ENCODE results near the gene CERS1. TPM values are rescaled to one million over a fixed set of nuclear protein-coding genes. Genes with fewer than 3 reads are reported as not detected.

CERS1 gene
- polyA plus RNA-seq, 2 of the 4 experiments (the other 2 are of a cell fraction) = 1.7 to 3.4 TPM

DNA sequence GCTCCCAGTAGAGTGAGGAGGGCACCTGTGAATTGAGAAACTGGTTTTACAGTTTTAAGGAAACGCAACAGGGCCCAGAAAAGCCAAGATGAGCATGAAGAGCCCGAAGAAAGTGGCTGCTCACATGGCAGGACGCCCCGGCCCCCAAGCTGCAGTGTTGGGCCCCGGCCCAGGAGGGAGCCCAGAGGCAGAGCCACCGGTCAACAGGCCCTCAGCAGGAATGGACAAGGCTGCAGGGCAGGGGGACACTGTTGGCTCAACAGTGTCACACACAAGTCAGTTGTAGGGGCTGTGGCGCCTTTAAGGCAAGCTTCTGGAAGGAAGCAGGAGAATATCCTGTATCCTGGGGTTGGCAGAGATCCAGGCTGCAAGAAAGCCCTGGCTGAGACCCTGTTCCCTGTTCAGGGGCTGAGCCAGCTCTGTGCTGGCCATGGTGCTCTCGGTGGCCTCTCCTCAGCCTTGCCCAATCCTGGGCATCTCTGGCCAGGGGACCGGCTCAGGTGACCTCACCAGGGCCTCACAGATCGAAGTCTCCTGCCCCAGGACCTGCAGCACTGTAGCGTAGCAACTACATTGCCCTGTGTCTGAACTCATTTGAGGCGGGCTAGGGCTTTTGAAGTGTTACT lies 36.2 kb downstream of the CERS1 start:
- Histone ChIP-seq H3K4me3 (no peak overlapping the region), H3K27ac (no peak overlapping the region), H3K4me1 (no peaks in the 10 kb centered on the region), H3K4me2 (no peak overlapping the region), H3K9me3 (no peaks in the 10 kb centered on the region)
- TF ChIP-seq NR3C1 (IDR thresholded peaks at IDR 0.05) (no peak), FOXS1 (CRISPR knock-in tag; IDR thresholded peaks at IDR 0.05) (no peak), ZC3H11A (IDR thresholded peaks at IDR 0.05) (no peak), TFCP2L1 (CRISPR knock-in tag; IDR thresholded peaks at IDR 0.05) (no peak), HMGXB4 (CRISPR knock-in tag; IDR thresholded peaks at IDR 0.05; ENCODE audit: borderline replicate concordance) (no peak), RFX5 (IDR thresholded peaks at IDR 0.05) (no peak), EHMT2 (IDR thresholded peaks at IDR 0.05; ENCODE audit: low read depth) (no peak)
- TF ChIP-seq, protein P1, sequence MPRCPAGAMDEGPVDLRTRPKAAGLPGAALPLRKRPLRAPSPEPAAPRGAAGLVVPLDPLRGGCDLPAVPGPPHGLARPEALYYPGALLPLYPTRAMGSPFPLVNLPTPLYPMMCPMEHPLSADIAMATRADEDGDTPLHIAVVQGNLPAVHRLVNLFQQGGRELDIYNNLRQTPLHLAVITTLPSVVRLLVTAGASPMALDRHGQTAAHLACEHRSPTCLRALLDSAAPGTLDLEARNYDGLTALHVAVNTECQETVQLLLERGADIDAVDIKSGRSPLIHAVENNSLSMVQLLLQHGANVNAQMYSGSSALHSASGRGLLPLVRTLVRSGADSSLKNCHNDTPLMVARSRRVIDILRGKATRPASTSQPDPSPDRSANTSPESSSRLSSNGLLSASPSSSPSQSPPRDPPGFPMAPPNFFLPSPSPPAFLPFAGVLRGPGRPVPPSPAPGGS (IDR thresholded peaks at IDR 0.05) = no peak
- TF ChIP-seq, protein P2, sequence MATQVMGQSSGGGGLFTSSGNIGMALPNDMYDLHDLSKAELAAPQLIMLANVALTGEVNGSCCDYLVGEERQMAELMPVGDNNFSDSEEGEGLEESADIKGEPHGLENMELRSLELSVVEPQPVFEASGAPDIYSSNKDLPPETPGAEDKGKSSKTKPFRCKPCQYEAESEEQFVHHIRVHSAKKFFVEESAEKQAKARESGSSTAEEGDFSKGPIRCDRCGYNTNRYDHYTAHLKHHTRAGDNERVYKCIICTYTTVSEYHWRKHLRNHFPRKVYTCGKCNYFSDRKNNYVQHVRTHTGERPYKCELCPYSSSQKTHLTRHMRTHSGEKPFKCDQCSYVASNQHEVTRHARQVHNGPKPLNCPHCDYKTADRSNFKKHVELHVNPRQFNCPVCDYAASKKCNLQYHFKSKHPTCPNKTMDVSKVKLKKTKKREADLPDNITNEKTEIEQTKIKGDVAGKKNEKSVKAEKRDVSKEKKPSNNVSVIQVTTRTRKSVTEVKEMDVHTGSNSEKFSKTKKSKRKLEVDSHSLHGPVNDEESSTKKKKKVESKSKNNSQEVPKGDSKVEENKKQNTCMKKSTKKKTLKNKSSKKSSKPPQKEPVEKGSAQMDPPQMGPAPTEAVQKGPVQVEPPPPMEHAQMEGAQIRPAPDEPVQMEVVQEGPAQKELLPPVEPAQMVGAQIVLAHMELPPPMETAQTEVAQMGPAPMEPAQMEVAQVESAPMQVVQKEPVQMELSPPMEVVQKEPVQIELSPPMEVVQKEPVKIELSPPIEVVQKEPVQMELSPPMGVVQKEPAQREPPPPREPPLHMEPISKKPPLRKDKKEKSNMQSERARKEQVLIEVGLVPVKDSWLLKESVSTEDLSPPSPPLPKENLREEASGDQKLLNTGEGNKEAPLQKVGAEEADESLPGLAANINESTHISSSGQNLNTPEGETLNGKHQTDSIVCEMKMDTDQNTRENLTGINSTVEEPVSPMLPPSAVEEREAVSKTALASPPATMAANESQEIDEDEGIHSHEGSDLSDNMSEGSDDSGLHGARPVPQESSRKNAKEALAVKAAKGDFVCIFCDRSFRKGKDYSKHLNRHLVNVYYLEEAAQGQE (IDR thresholded peaks at IDR 0.05) = no peak
- WGBS (ENCODE audit: missing lambda C conversion rate) = 92% methylated on average over 11 of the region's 12 CpGs
- no peak for FAIRE-seq
- no peak for DNase-seq (ENCODE audit: low read depth in 1 of 2, low spot score in 1 of 2)
- no peak for ATAC-seq
- ChIA-PET CTCF (interaction anchor here (0.8 to 4.7 kb wide), 6 partner anchors 13 to 56 kb away, joined by 3 to 43 read pairs (median 4); no protein-coding TSS in a partner anchor), POLR2A (interaction anchor here (0.5 kb wide), 1 partner anchor 269 kb away, joined by 3 read pairs; no protein-coding TSS in a partner anchor)

- no peak overlapping the region for H3K4me2 ChIP-seq
- no peak for TF ChIP-seq HMGXB4 (CRISPR knock-in tag; IDR thresholded peaks at IDR 0.05; ENCODE audit: borderline replicate concordance)
- TF ChIP-seq HOXB13 (CRISPR knock-in tag; IDR thresholded peaks at IDR 0.05; ENCODE audit: low read depth) = no peak
- TF ChIP-seq HOXB5 (CRISPR knock-in tag; IDR thresholded peaks at IDR 0.05) = no peak
- no peak for TF ChIP-seq JUNB (IDR thresholded peaks at IDR 0.05)
- no peak for TF ChIP-seq MAZ (IDR thresholded peaks at IDR 0.05; ENCODE audit: borderline replicate concordance, low read depth, low read length)
- TF ChIP-seq EHF (CRISPR knock-in tag; IDR thresholded peaks at IDR 0.05) = no peak
- no peak for TF ChIP-seq RFX5 (IDR thresholded peaks at IDR 0.05)
- no peak for ATAC-seq
- WGBS (ENCODE audit: missing lambda C conversion rate) = 95% methylated on average over 18 of the region's 21 CpGs
- H3K4me3 ChIP-seq = no peak overlapping the region
- ChIA-PET CTCF (interaction anchor here (0.5 to 5.8 kb wide), 12 partner anchors 7 to 397 kb away, joined by 3 to 43 read pairs (median 3); no protein-coding TSS in a partner anchor), POLR2A (interaction anchor here (0.5 kb wide), 1 partner anchor 269 kb away, joined by 3 read pairs; no protein-coding TSS in a partner anchor)
- no peak overlapping the region for H3K27ac ChIP-seq
- no peaks in the 10 kb centered on the region for H3K9me3 ChIP-seq
- FAIRE-seq = no peak
- no peak for DNase-seq (ENCODE audit: low read depth in 1 of 2, low spot score in 1 of 2)
- H3K4me1 ChIP-seq = no peaks in the 10 kb centered on the region
These were observed 36.9 kb downstream of the CERS1 start for GRCh38 chr19:18858906-18859646.
